Measurements from ENCODE around the gene DRAM2. TPM values are rescaled to one million over a fixed set of nuclear protein-coding genes. Genes with fewer than 3 reads are reported as not detected.

DRAM2 gene
- total and polyA plus RNA-seq, 2 donors (not counting 3 experiments of a cell fraction or from before 2014, with no cell fraction given) = 21.7 to 55.9 TPM

GRCh38 chr1:111151838-111152237 is 11.9 kb upstream of the DRAM2 start:
- ChIA-PET POLR2A (no interaction called here), CTCF (no interaction called here)
- Histone ChIP-seq H3K4me2 (ENCODE audit: insufficient read depth, low read length) (no peak overlapping the region), H2AFZ (ENCODE audit: low read depth, low read length) (no peak overlapping the region), H4K20me1 (replicated peaks; ENCODE audit: control insufficient read depth, extremely low read depth, insufficient read depth, low read length) (peaks cover 2% of the 10 kb centered on the region), H3K9me3 (replicated peaks; ENCODE audit: control insufficient read depth, insufficient read depth, low read length) (no peaks in the 10 kb centered on the region), H3K4me3 (replicated peaks in 1 of 3; ENCODE audit: insufficient read depth in 1 of 3, low read depth in 1 of 3, low read length in 3 of 3) (no peak overlapping the region), H3K9me1 (replicated peaks; ENCODE audit: control insufficient read depth, extremely low read depth, insufficient read depth, low read length) (no peaks in the 10 kb centered on the region), H3K9ac (replicated peaks; ENCODE audit: extremely low read depth, insufficient read depth, low read length) (no peak overlapping the region), H3K79me2 (ENCODE audit: control insufficient read depth, insufficient read depth, low read length) (peaks cover 59% of the 10 kb centered on the region), H3K4me1 (ENCODE audit: control insufficient read depth, extremely low read depth, insufficient read depth, low read length) (peaks cover 3% of the 10 kb centered on the region), H3K36me3 (ENCODE audit: control insufficient read depth in 2 of 2, extremely low read depth in 1 of 2, insufficient read depth in 2 of 2, low read length in 2 of 2) (peaks cover 8% of the 10 kb centered on the region in 2 experiments), H3K27me3 (ENCODE audit: control insufficient read depth in 2 of 2, insufficient read depth in 2 of 2, low read length in 2 of 2) (no peaks in the 10 kb centered on the region), H3K27ac (ENCODE audit: insufficient read depth, low read depth, low read length) (no peak overlapping the region)
- intact Hi-C loops (cut with micrococcal nuclease) (no loop called here), dilution Hi-C loops (cut with MboI; ENCODE audit: extremely low pct_ligation_motif_present, low sequenced_read_pairs) (no loop called here)
- BruUV-seq (replicated peaks) = no TSS peak
- no peak for DNase-seq (ENCODE audit: low read depth, low spot score)
- FAIRE-seq = no peak
- TF ChIP-seq GATA2 (IDR thresholded peaks at IDR 0.05; ENCODE audit: insufficient read depth, insufficient read length, low read depth, low read length) = no peak
- TF ChIP-seq JUN (IDR thresholded peaks at IDR 0.05; ENCODE audit: borderline replicate concordance, insufficient read depth, insufficient read length, low read depth) = no peak
- no peak for TF ChIP-seq MYC (IDR thresholded peaks at IDR 0.05; ENCODE audit: low read depth, low read length)
- TF ChIP-seq CTCF (IDR thresholded peaks at IDR 0.05; ENCODE audit: extremely low read depth in 1 of 2, insufficient read depth in 1 of 2, low read depth in 1 of 2, low read length in 2 of 2) = no peak
- no peak for TF ChIP-seq FOS (IDR thresholded peaks at IDR 0.05; ENCODE audit: borderline replicate concordance, insufficient read depth, low read length)
- no peak for TF ChIP-seq POLR2A (IDR thresholded peaks at IDR 0.05; ENCODE audit: low read depth, low read length)

- Histone ChIP-seq H3K4me1 (ENCODE audit: control insufficient read depth, extremely low read depth, insufficient read depth, low read length) (peaks cover 3% of the 10 kb centered on the region), H3K9me3 (replicated peaks; ENCODE audit: control insufficient read depth, insufficient read depth, low read length) (no peaks in the 10 kb centered on the region), H3K36me3 (ENCODE audit: control insufficient read depth in 2 of 2, extremely low read depth in 1 of 2, insufficient read depth in 2 of 2, low read length in 2 of 2) (peaks cover 8% of the 10 kb centered on the region in 2 experiments), H3K27me3 (ENCODE audit: control insufficient read depth in 2 of 2, insufficient read depth in 2 of 2, low read length in 2 of 2) (no peaks in the 10 kb centered on the region), H2AFZ (ENCODE audit: low read depth, low read length) (no peak overlapping the region), H3K9me1 (replicated peaks; ENCODE audit: control insufficient read depth, extremely low read depth, insufficient read depth, low read length) (no peaks in the 10 kb centered on the region), H3K4me2 (ENCODE audit: insufficient read depth, low read length) (no peak overlapping the region), H3K27ac (ENCODE audit: insufficient read depth, low read depth, low read length) (no peak overlapping the region), H3K79me2 (ENCODE audit: control insufficient read depth, insufficient read depth, low read length) (peaks cover 62% of the 10 kb centered on the region), H4K20me1 (replicated peaks; ENCODE audit: control insufficient read depth, extremely low read depth, insufficient read depth, low read length) (peaks cover 2% of the 10 kb centered on the region), H3K4me3 (replicated peaks in 1 of 3; ENCODE audit: insufficient read depth in 1 of 3, low read depth in 1 of 3, low read length in 3 of 3) (no peak overlapping the region), H3K9ac (replicated peaks; ENCODE audit: extremely low read depth, insufficient read depth, low read length) (no peak overlapping the region)
- CTCF ChIA-PET = no interaction called here
- FAIRE-seq (no peak), DNase-seq (ENCODE audit: low read depth, low spot score) (peak; percentile 64)
- POLR2A ChIA-PET = no interaction called here
- TF ChIP-seq JUN (IDR thresholded peaks at IDR 0.05; ENCODE audit: borderline replicate concordance, insufficient read depth, insufficient read length, low read depth) (no peak), EZH2 (IDR thresholded peaks at IDR 0.05; ENCODE audit: borderline replicate concordance, low read depth, low read length, severe bottlenecking) (no peak), POLR2A (IDR thresholded peaks at IDR 0.05; ENCODE audit: low read depth, low read length) (no peak), POLR2AphosphoS5 (IDR thresholded peaks at IDR 0.05; ENCODE audit: insufficient read depth, low read depth, low read length) (no peak), GATA2 (IDR thresholded peaks at IDR 0.05; ENCODE audit: insufficient read depth, insufficient read length, low read depth, low read length) (no peak)
- dilution Hi-C loops (cut with MboI; ENCODE audit: extremely low pct_ligation_motif_present, low sequenced_read_pairs) (no loop called here), intact Hi-C loops (cut with micrococcal nuclease) (loop anchor here (1.0 kb wide), 1 partner anchor 8 kb away; the partner anchor contains the start of genes CEPT1 and DRAM2)
- BruUV-seq (replicated peaks) = no TSS peak
Measured at GRCh38 chr1:111148376-111148881, 8.5 kb upstream of the DRAM2 start.
